ENCODE results near the gene GAS2L1. TPM values are rescaled to one million over a fixed set of nuclear protein-coding genes. Genes with fewer than 3 reads are reported as not detected.

Gene GAS2L1
- total RNA-seq, 2 donors from 2014 or later = 32.5 to 52.9 TPM

- Histone ChIP-seq H3K36me3 (peaks cover 5% of the 10 kb centered on the region), H3K27me3 (replicated peaks; ENCODE audit: insufficient read depth) (no peaks in the 10 kb centered on the region), H3K27ac (no peak overlapping the region), H3K4me3 (no peak overlapping the region), H3K4me1 (ENCODE audit: control insufficient read depth in 1 of 2, low read depth in 2 of 2) (no peaks in the 10 kb centered on the region), H3K9me3 (no peaks in the 10 kb centered on the region)
- ATAC-seq (ENCODE audit: insufficient number of reproducible peaks, low FRiP score, low read depth) (no peak), DNase-seq (ENCODE audit: low spot score) (no peak)
- TF ChIP-seq, protein P1, sequence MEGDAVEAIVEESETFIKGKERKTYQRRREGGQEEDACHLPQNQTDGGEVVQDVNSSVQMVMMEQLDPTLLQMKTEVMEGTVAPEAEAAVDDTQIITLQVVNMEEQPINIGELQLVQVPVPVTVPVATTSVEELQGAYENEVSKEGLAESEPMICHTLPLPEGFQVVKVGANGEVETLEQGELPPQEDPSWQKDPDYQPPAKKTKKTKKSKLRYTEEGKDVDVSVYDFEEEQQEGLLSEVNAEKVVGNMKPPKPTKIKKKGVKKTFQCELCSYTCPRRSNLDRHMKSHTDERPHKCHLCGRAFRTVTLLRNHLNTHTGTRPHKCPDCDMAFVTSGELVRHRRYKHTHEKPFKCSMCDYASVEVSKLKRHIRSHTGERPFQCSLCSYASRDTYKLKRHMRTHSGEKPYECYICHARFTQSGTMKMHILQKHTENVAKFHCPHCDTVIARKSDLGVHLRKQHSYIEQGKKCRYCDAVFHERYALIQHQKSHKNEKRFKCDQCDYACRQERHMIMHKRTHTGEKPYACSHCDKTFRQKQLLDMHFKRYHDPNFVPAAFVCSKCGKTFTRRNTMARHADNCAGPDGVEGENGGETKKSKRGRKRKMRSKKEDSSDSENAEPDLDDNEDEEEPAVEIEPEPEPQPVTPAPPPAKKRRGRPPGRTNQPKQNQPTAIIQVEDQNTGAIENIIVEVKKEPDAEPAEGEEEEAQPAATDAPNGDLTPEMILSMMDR (IDR thresholded peaks at IDR 0.05) = no peak
Observed at GRCh38 chr22:29260601-29261315, 45.7 kb upstream of the GAS2L1 start.

DNA sequence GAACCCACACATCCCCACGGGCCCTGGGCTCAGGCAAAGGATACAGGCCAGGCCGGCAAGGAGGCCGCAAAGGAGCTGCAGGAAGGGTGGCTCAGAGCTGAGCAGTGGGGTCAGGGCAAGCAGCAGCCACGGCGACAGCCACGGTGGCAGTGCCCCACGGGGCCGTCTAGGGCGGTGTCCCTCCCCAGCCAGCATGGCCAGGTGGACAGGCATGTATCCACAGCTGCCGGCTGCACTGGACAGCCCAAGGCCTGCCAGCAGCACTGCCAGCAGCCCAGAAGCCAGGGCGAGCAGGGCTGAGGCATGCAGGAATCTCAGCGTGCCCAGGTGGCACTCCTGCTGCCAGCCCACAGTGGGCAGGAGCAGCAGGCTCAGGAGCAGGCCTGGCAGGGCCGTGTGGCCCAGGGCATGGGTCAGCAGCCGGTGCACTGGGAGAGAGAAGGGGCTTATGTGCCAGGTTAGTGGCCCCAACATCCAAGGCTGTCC lies 42.6 kb upstream of the GAS2L1 start:
- no peaks in the 10 kb centered on the region for H3K9me3 ChIP-seq
- H3K27ac ChIP-seq = no peak overlapping the region
- H3K4me1 ChIP-seq (ENCODE audit: control insufficient read depth in 1 of 2, low read depth in 2 of 2) = peaks cover 12% of the 10 kb centered on the region in 2 donors
- no peaks in the 10 kb centered on the region for H3K27me3 ChIP-seq (replicated peaks; ENCODE audit: insufficient read depth)
- DNase-seq (ENCODE audit: low spot score) (no peak), ATAC-seq (ENCODE audit: insufficient number of reproducible peaks, low FRiP score, low read depth) (no peak)
- H3K36me3 ChIP-seq = peaks cover 5% of the 10 kb centered on the region
- TF ChIP-seq, protein P1 (IDR thresholded peaks at IDR 0.05) = no peak
- no peak overlapping the region for H3K4me3 ChIP-seq

DNA sequence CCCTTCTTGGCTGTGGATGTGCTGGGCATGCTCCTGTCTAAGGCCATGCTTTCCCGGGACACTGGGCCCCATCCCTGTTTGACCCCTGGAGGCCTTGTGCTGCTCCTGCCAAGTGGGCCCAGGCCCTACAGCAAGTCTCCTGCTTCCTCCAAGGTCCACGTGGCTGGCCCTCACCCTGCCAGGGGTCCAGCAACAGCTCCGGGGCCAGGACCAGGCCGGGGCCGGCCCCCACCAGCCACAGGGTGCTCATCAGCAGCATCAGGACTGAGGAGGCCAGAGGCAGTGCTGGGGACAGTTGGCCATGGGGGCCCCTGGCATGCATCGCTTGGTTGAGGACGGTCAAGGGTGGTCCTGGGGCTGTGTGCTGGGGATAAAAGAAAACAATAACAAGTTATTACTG lies 41.1 kb upstream of the GAS2L1 start:
- ATAC-seq (ENCODE audit: insufficient number of reproducible peaks, low FRiP score, low read depth) (no peak), DNase-seq (ENCODE audit: low spot score) (no peak)
- H3K36me3 ChIP-seq = peaks cover 5% of the 10 kb centered on the region
- no peak overlapping the region for H3K4me3 ChIP-seq
- no peaks in the 10 kb centered on the region for H3K9me3 ChIP-seq
- H3K4me1 ChIP-seq (ENCODE audit: control insufficient read depth in 1 of 2, low read depth in 2 of 2) = peaks cover 16 to 21% of the 10 kb centered on the region in 2 donors
- H3K27ac ChIP-seq = no peak overlapping the region
- no peaks in the 10 kb centered on the region for H3K27me3 ChIP-seq (replicated peaks; ENCODE audit: insufficient read depth)
- TF ChIP-seq, protein P1 (IDR thresholded peaks at IDR 0.05) = no peak

GRCh38 chr22:29265929-29266328 lies 40.5 kb upstream of the GAS2L1 start:
- Histone ChIP-seq H3K4me3 (no peak overlapping the region), H3K9me3 (no peaks in the 10 kb centered on the region), H3K27me3 (replicated peaks; ENCODE audit: insufficient read depth) (no peaks in the 10 kb centered on the region), H3K27ac (no peak overlapping the region), H3K36me3 (peaks cover 5% of the 10 kb centered on the region), H3K4me1 (ENCODE audit: control insufficient read depth in 1 of 2, low read depth in 2 of 2) (peaks cover 17 to 27% of the 10 kb centered on the region in 2 donors)
- DNase-seq (ENCODE audit: low spot score) (no peak), ATAC-seq (ENCODE audit: insufficient number of reproducible peaks, low FRiP score, low read depth) (no peak)
- TF ChIP-seq, protein P1 (IDR thresholded peaks at IDR 0.05) = no peak

GRCh38 chr22:29266564-29267461 lies 39.6 kb upstream of the GAS2L1 start:
- H3K27me3 ChIP-seq (replicated peaks; ENCODE audit: insufficient read depth) = no peaks in the 10 kb centered on the region
- H3K36me3 ChIP-seq = peaks cover 5% of the 10 kb centered on the region
- ATAC-seq (ENCODE audit: insufficient number of reproducible peaks, low FRiP score, low read depth) = no peak
- DNase-seq (ENCODE audit: low spot score) = no peak
- TF ChIP-seq, protein P1 (IDR thresholded peaks at IDR 0.05) = no peak
- no peaks in the 10 kb centered on the region for H3K9me3 ChIP-seq
- H3K27ac ChIP-seq = peak overlapping the region in 1 of 2 donors; percentile 97
- H3K4me3 ChIP-seq = peak overlapping the region; percentile 92
- H3K4me1 ChIP-seq (ENCODE audit: control insufficient read depth in 1 of 2, low read depth in 2 of 2) = peaks cover 25 to 36% of the 10 kb centered on the region in 2 donors

Measured in thoracic aorta (tissue), 2 donors.